HepG2 (cell line): ENCODE data around the gene ACOT6. TPM values are rescaled to one million over a fixed set of nuclear protein-coding genes. Genes with fewer than 3 reads are reported as not detected.
A peak's percentile ranks its signal among the peaks of the same experiment; 100 is the strongest.

Experiments used
- ARID5B ChIP-seq: IDR thresholded peaks from 2 replicates; pipeline ENCODE4 v1.4.0; 2020; ENCODE audit warnings: mild to moderate bottlenecking, missing genetic modification reagents
- FOXP4 ChIP-seq: sonication (generic); formaldehyde crosslinking; IDR thresholded peaks from 2 replicates; pipeline ENCODE4 v1.4.0; 2020; ENCODE audit warnings: missing genetic modification reagents
- GFI1 ChIP-seq: sonication (generic); formaldehyde crosslinking; IDR thresholded peaks from 2 replicates; pipeline ENCODE4 v1.5.0; 2020; ENCODE audit warnings: missing genetic modification reagents, mild to moderate bottlenecking, borderline replicate concordance
- HDAC2 ChIP-seq: sonication (generic); formaldehyde crosslinking; IDR thresholded peaks from 2 replicates; pipeline ENCODE4 v1.4.0; 2020; ENCODE audit warnings: missing genetic modification reagents
- HNRNPK ChIP-seq: fragments of 200-400 bp; formaldehyde crosslinking; IDR thresholded peaks from 2 replicates; pipeline ENCODE4 v1.6.1; 2018; ENCODE audit warnings: low read length, low read depth, moderate library complexity, mild to moderate bottlenecking; ENCODE audit not compliant: poor library complexity, severe bottlenecking
- KLF15 ChIP-seq: sonication (generic); formaldehyde crosslinking; IDR thresholded peaks from 2 replicates; pipeline ENCODE4 v1.8.1; 2023; ENCODE audit warnings: borderline replicate concordance, mild to moderate bottlenecking, inconsistent platforms, missing genetic modification reagents, mixed read lengths
- NR1H2 ChIP-seq: sonication (generic); formaldehyde crosslinking; IDR thresholded peaks from 2 replicates; pipeline ENCODE4 v1.8.1; 2022; ENCODE audit warnings: low read depth, missing genetic modification reagents, borderline replicate concordance
- SOX13 ChIP-seq, 3 experiments: fragments of 450-650 bp in 1 of 3; sonication (generic) in 1 of 3; formaldehyde crosslinking in 1 of 3; IDR thresholded peaks in 2 of 3; conservative IDR thresholded peaks in 1 of 3; 2 replicates each; pipeline versions ENCODE4 v1.5.0 to v1.6.1; 2016 to 2020; ENCODE audit warnings: antibody characterized with exemption in 1 of 3, mild to moderate bottlenecking in 1 of 3, missing compliant biosample characterization in 1 of 3, missing genetic modification reagents in 1 of 3, moderate library complexity in 1 of 3
- SOX5 ChIP-seq: IDR thresholded peaks from 2 replicates; pipeline ENCODE4 v1.6.1; 2016; ENCODE audit warnings: borderline replicate concordance
- SRF ChIP-seq: IDR thresholded peaks from 2 replicates; pipeline ENCODE4 v1.6.1; 2011; ENCODE audit warnings: mild to moderate bottlenecking, low read depth, low read length, moderate library complexity
- ZBTB44 ChIP-seq: sonication (generic); formaldehyde crosslinking; IDR thresholded peaks from 2 replicates; pipeline ENCODE4 v1.4.0; 2020; ENCODE audit warnings: missing genetic modification reagents
- ZNF225 ChIP-seq: sonication (generic); formaldehyde crosslinking; IDR thresholded peaks from 2 replicates; pipeline ENCODE4 v1.4.0; 2020; ENCODE audit warnings: mild to moderate bottlenecking, missing genetic modification reagents
- ZNF33A ChIP-seq: sonication (generic); formaldehyde crosslinking; IDR thresholded peaks from 2 replicates; pipeline ENCODE4 v1.5.1; 2020; ENCODE audit warnings: missing genetic modification reagents, mild to moderate bottlenecking, moderate library complexity, borderline replicate concordance
- ZNF768 ChIP-seq: sonication (generic); formaldehyde crosslinking; IDR thresholded peaks from 2 replicates; pipeline ENCODE4 v1.4.0; 2020; ENCODE audit warnings: missing genetic modification reagents
- ZNF777 ChIP-seq: sonication (generic); formaldehyde crosslinking; IDR thresholded peaks from 2 replicates; pipeline ENCODE4 v1.4.0; 2020; ENCODE audit warnings: missing genetic modification reagents
- polyA plus RNA-seq, 8 experiments: library from polyadenylated mRNA; depleted of rRNA in 3 of 8; stranded (reverse) in 7 of 8; unstranded in 1 of 8; fragments of >200 nt; fragmentation: Illumina TruSeq in 4 of 8; extraction: Trizol in 4 of 8; gene quantifications; 2 replicates each; pipeline versions ENCODE4 v1.2.1 to v1.2.3, GENCODE V29; 2011 to 2016; ENCODE audit warnings: low read depth in 4 of 8, missing spikeins in 1 of 8, mixed read lengths in 1 of 8; ENCODE audit not compliant: insufficient read depth in 1 of 8
- total RNA-seq, 5 experiments: library from RNA; depleted of rRNA; stranded (reverse); fragments of >200 nt; fragmentation: Illumina TruSeq; extraction: Trizol; gene quantifications; 2 replicates each; pipeline ENCODE4 v1.2.3, GENCODE V29; 2016; ENCODE audit warnings: low read depth in 1 of 5
- TF ChIP-seq, protein P1 (sequence below): IDR thresholded peaks from 2 replicates; pipeline ENCODE4 v1.6.1; 2016; ENCODE audit warnings: missing compliant biosample characterization, missing genetic modification reagents, borderline replicate concordance
- TF ChIP-seq, protein P2 (sequence below): sonication (generic); formaldehyde crosslinking; IDR thresholded peaks from 2 replicates; pipeline ENCODE4 v1.5.0; 2020; ENCODE audit warnings: mild to moderate bottlenecking, missing genetic modification reagents

Gene ACOT6
- total and polyA plus RNA-seq, 2 of the 13 experiments (the other 11 are each of a cell fraction or from before 2014, with no cell fraction given) = 0.15 to 0.27 TPM

GRCh38 chr14:73613419-73613963 is 1.2 kb downstream of the ACOT6 start (continued):
- TF ChIP-seq HDAC2 (CRISPR knock-in tag) = 0 out of 2 replicates have a peak, but pooled peaks have one; percentile 8
- no peak for TF ChIP-seq ZNF33A (CRISPR knock-in tag)
- peak; percentile 46; the same call in 1 of the 2 replicates for TF ChIP-seq SOX5 (CRISPR knock-in tag)
- TF ChIP-seq ZNF225 (CRISPR knock-in tag) = no peak
- TF ChIP-seq SRF = no peak
- TF ChIP-seq NR1H2 (CRISPR knock-in tag) = no peak
- peak; percentile 42; the same call in 1 of the 2 replicates for TF ChIP-seq ARID5B (CRISPR knock-in tag)
- TF ChIP-seq ZNF768 (CRISPR knock-in tag) = peak; percentile 58; the same call in 1 of the 2 replicates
- TF ChIP-seq KLF15 (CRISPR knock-in tag) = no peak
- TF ChIP-seq, protein P1, sequence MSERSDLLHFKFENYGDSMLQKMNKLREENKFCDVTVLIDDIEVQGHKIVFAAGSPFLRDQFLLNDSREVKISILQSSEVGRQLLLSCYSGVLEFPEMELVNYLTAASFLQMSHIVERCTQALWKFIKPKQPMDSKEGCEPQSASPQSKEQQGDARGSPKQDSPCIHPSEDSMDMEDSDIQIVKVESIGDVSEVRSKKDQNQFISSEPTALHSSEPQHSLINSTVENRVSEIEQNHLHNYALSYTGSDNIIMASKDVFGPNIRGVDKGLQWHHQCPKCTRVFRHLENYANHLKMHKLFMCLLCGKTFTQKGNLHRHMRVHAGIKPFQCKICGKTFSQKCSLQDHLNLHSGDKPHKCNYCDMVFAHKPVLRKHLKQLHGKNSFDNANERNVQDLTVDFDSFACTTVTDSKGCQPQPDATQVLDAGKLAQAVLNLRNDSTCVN = no peak
- TF ChIP-seq ZBTB44 = no peak
- TF ChIP-seq FOXP4 (CRISPR knock-in tag) = 0 out of 2 replicates have a peak, but pooled peaks have one; percentile 6
- no peak for TF ChIP-seq SOX13 (IDR thresholded peaks at IDR 0.05)
- peak in 1 of 2 experiments; percentile 54; a peak in 1 of 4 replicates for TF ChIP-seq SOX13 (CRISPR knock-in tag; conservative IDR thresholded peaks at IDR 0.05 in 1 of 2, IDR thresholded peaks at IDR 0.05 in 1 of 2)
- TF ChIP-seq GFI1 (CRISPR knock-in tag) = 0 out of 2 replicates have a peak, but pooled peaks have one; percentile 56
- TF ChIP-seq HNRNPK = no peak
- no peak for TF ChIP-seq ZNF777 (CRISPR knock-in tag)
- TF ChIP-seq, protein P2, sequence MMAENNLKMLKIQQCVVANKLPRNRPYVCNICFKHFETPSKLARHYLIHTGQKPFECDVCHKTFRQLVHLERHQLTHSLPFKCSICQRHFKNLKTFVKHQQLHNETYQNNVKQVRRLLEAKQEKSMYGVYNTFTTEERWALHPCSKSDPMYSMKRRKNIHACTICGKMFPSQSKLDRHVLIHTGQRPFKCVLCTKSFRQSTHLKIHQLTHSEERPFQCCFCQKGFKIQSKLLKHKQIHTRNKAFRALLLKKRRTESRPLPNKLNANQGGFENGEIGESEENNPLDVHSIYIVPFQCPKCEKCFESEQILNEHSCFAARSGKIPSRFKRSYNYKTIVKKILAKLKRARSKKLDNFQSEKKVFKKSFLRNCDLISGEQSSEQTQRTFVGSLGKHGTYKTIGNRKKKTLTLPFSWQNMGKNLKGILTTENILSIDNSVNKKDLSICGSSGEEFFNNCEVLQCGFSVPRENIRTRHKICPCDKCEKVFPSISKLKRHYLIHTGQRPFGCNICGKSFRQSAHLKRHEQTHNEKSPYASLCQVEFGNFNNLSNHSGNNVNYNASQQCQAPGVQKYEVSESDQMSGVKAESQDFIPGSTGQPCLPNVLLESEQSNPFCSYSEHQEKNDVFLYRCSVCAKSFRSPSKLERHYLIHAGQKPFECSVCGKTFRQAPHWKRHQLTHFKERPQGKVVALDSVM (CRISPR knock-in tag) = no peak
